DND-41 (cell line): Measurements from ENCODE around the gene SYS1.

ENCODE experiments used
- EZH2 ChIP-seq: IDR thresholded peaks from 3 replicates; pipeline ENCODE4 v1.6.1; 2012; ENCODE audit warnings: borderline replicate concordance, low read depth, mild to moderate bottlenecking, moderate library complexity, low read length, inconsistent platforms; ENCODE audit not compliant: severe bottlenecking
- TF ChIP-seq, protein P1 (sequence below): IDR thresholded peaks from 2 replicates; pipeline ENCODE4 v1.5.1; 2012; ENCODE audit warnings: borderline replicate concordance, low read length, moderate library complexity, mild to moderate bottlenecking; ENCODE audit not compliant: poor library complexity, severe bottlenecking; ENCODE audit errors: extremely low read depth

DNA sequence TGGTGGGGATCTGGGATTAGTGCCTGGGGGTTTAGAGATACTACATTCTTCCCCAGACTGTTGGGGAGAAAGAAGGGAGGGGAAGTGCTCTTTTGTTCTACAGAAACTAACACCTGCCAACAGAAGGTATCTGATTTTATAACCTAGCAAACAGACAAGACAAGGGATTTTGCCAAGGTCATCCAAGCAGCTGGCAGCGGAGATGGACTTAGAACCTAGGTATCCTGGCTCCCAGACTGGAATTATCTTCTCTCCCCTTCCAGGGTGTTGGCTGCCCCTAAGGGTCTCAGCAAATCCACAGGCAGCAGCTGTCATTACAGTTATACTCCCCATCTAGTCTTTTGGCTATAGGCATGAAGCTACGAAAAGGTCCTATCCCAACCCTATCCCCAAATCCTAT, 23.2 kb upstream of the SYS1 start:
- TF ChIP-seq, protein P1, sequence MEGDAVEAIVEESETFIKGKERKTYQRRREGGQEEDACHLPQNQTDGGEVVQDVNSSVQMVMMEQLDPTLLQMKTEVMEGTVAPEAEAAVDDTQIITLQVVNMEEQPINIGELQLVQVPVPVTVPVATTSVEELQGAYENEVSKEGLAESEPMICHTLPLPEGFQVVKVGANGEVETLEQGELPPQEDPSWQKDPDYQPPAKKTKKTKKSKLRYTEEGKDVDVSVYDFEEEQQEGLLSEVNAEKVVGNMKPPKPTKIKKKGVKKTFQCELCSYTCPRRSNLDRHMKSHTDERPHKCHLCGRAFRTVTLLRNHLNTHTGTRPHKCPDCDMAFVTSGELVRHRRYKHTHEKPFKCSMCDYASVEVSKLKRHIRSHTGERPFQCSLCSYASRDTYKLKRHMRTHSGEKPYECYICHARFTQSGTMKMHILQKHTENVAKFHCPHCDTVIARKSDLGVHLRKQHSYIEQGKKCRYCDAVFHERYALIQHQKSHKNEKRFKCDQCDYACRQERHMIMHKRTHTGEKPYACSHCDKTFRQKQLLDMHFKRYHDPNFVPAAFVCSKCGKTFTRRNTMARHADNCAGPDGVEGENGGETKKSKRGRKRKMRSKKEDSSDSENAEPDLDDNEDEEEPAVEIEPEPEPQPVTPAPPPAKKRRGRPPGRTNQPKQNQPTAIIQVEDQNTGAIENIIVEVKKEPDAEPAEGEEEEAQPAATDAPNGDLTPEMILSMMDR: no peak
- TF ChIP-seq EZH2: no peak
